Mesendoderm (in vitro differentiated cells): Measurements from ENCODE around the gene ELF4. TPM values are rescaled to one million over a fixed set of nuclear protein-coding genes. Genes with fewer than 3 reads are reported as not detected.

ENCODE experiments used
- DNase-seq: peaks from one replicate; pipeline ENCODE4 v3.0.0; 2013
- H2AK5ac ChIP-seq: 2 replicates; pipeline ENCODE4 v1.6.1; 2013; ENCODE audit warnings: low read length, inconsistent platforms
- H2BK120ac ChIP-seq: 2 replicates; pipeline ENCODE4 v1.6.1; 2013; ENCODE audit warnings: low read depth, mild to moderate bottlenecking, low read length, moderate library complexity, mixed read lengths
- H2BK15ac ChIP-seq: replicated peaks from 2 replicates; pipeline ENCODE4 v1.6.1; 2013; ENCODE audit warnings: low read depth, mild to moderate bottlenecking, moderate library complexity
- H2BK5ac ChIP-seq: 2 replicates; pipeline ENCODE4 v1.6.1; 2013; ENCODE audit warnings: low read length, inconsistent platforms
- H3K18ac ChIP-seq: 2 replicates; pipeline ENCODE4 v1.6.1; 2013; ENCODE audit warnings: mild to moderate bottlenecking, low read length, mixed read lengths
- H3K23ac ChIP-seq: one replicate; pipeline ENCODE4 v1.6.1; 2013; ENCODE audit warnings: low read length
- H3K27ac ChIP-seq: 2 replicates; pipeline ENCODE4 v1.5.1; 2013; ENCODE audit warnings: low read depth, mild to moderate bottlenecking, inconsistent platforms, low read length, moderate library complexity
- H3K27me3 ChIP-seq: 2 replicates; pipeline ENCODE4 v1.6.1; 2013; ENCODE audit warnings: low read length, control low read depth, mild to moderate bottlenecking, inconsistent platforms; ENCODE audit not compliant: insufficient read depth, poor library complexity
- H3K36me3 ChIP-seq: 2 replicates; pipeline ENCODE4 v1.6.1; 2013; ENCODE audit warnings: low read length, inconsistent platforms; ENCODE audit not compliant: control insufficient read depth, insufficient read depth
- H3K4ac ChIP-seq: one replicate; pipeline ENCODE4 v1.6.1; 2013; ENCODE audit warnings: low read depth, mild to moderate bottlenecking, low read length, moderate library complexity
- H3K4me1 ChIP-seq: 2 replicates; pipeline ENCODE4 v1.6.1; 2013; ENCODE audit warnings: low read depth, low read length, inconsistent platforms; ENCODE audit not compliant: control insufficient read depth
- H3K4me2 ChIP-seq: 2 replicates; pipeline ENCODE4 v1.6.1; 2013; ENCODE audit warnings: low read length
- H3K4me3 ChIP-seq: 2 replicates; pipeline ENCODE4 v1.5.1; 2013; ENCODE audit warnings: mild to moderate bottlenecking, low read length
- H3K56ac ChIP-seq: one replicate; pipeline ENCODE4 v1.6.1; 2013; ENCODE audit warnings: low read length
- H3K79me1 ChIP-seq: 2 replicates; pipeline ENCODE4 v1.6.1; 2013; ENCODE audit warnings: low read length, inconsistent platforms
- H3K79me2 ChIP-seq: 2 replicates; pipeline ENCODE4 v1.6.1; 2013; ENCODE audit warnings: mild to moderate bottlenecking, low read length; ENCODE audit not compliant: control insufficient read depth, insufficient read depth
- H3K9ac ChIP-seq: 2 replicates; pipeline ENCODE4 v1.6.1; 2013; ENCODE audit warnings: low read length, inconsistent platforms
- H4K5ac ChIP-seq: one replicate; pipeline ENCODE4 v1.6.1; 2013; ENCODE audit warnings: low read length
- H4K8ac ChIP-seq: one replicate; pipeline ENCODE4 v1.6.1; 2013; ENCODE audit warnings: low read depth, mild to moderate bottlenecking, control low read depth, low read length, moderate library complexity
- WGBS: extraction: QIAGEN DNeasy Blood & Tissue Kit; methylation state at CpG from one replicate; pipeline ENCODE4 v1.1.7; 2013; ENCODE audit warnings: low lambda C conversion rate, missing lambda C conversion rate; ENCODE audit not compliant: insufficient coverage; ENCODE audit errors: extremely low coverage; 5-methylcytosine and 5-hydroxymethylcytosine counted together
- polyA plus RNA-seq, 2 experiments: library from polyadenylated mRNA; stranded (reverse); fragments of 200-250 nt; gene quantifications; one replicate each; pipeline ENCODE4 v1.2.3, GENCODE V29; 2013

Gene ELF4
- polyA plus RNA-seq (2013, experiment 1 of 2), result 1.9 TPM
- polyA plus RNA-seq (2013, experiment 2 of 2), result 1.8 TPM

DNA sequence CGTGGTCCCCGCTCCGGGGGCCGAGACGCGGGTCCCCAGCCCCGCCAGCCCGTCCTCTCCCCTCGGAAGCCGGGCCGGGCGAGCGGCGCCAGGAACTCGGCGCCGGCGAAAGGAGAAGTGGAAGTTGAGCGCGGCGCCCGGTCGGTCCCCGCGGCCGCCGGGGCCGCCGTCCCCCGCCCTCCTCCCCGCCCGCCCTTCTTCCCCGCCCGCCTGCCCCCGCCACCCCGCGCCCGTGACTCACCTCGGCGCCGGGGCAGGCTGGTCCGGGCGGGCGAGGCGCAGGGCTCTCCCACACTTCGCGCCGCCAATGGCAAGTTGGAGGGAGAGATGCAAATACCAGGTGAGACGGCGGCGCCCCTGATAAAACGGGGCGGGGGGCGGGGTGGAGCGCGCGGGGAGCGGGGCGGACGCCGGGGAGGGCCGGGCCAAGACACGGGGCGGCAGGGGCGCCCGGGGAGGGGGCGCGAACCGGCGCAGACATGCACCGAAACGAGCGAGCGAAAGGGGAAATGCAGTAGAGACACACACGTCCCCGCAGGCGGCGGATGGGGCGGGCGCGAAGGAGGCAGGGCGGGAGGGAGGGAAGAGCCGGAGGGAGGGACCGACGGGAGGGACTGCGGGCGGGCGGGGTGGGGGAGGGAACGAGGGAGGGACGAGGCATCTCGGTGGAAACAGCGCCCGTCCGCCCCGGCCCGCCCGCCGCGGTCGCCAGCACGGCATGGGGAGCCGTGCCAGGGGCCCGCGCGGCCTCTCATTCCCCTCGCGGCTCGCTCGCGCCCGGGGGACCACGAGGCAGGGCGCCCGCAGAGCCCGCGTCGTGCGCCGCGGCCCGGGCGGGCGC is at the start of gene ELF4:
Gene ELF4 (minus strand): TSS at position 119 of the 841 bp plus-strand sequence. CDS start 29,167 bp downstream, outside the sequence.
- Histone ChIP-seq H2BK120ac (no peak within 1 kb of the TSS), H3K79me1 (no peaks in the 10 kb centered on the region), H4K5ac (no peak within 1 kb of the TSS), H3K23ac (no peak within 1 kb of the TSS), H3K56ac (peak within 1 kb of the TSS; percentile 64), H3K27ac (no peak within 1 kb of the TSS), H3K4me1 (no peaks in the 10 kb centered on the region), H3K27me3 (no peaks in the 10 kb centered on the region), H2AK5ac (no peak within 1 kb of the TSS), H3K4me3 (no peak within 1 kb of the TSS), H3K9ac (peak within 1 kb of the TSS; percentile 42), H2BK5ac (no peak within 1 kb of the TSS), H3K18ac (peak within 1 kb of the TSS; percentile 86), H3K79me2 (no peaks in the 10 kb centered on the region), H2BK15ac (no peak within 1 kb of the TSS), H3K4ac (peak within 1 kb of the TSS; percentile 59), H3K36me3 (no peaks in the 10 kb centered on the region), H3K4me2 (peak within 1 kb of the TSS; percentile 7), H4K8ac (no peak within 1 kb of the TSS)
- DNase-seq, result peak; percentile 45
- no CpG with 5 or more reads among the region's 123 CpGs for WGBS

DNA sequence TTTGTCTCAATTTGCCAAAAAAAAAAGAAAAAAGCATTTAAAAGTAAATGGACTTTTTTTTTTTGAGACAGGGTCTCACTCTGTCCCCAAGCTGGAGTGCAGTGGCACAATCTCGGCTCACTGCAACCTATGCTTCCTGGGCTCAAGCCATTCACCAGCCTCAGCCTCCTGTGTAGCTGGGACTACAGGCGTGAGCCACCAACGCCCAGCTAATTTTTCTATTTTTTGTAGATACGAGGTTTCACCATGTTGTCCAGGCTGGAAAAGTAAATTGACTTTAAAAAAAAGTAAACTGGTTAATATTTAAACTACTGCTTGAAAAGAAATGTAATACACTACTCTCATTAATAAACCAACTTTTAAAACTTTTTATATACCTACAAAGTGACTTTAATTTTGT is 49.5 kb upstream of the ELF4 start:
- Histone ChIP-seq H3K4me3 (no peak overlapping the region), H3K4ac (no peak overlapping the region), H2BK5ac (no peak overlapping the region), H3K23ac (no peak overlapping the region), H2BK120ac (no peak overlapping the region), H3K27ac (no peak overlapping the region), H3K79me2 (no peaks in the 10 kb centered on the region), H3K27me3 (no peaks in the 10 kb centered on the region), H4K8ac (no peak overlapping the region), H3K4me2 (no peak overlapping the region), H3K18ac (no peak overlapping the region), H2BK15ac (no peak overlapping the region), H2AK5ac (no peak overlapping the region), H3K56ac (no peak overlapping the region), H3K9ac (no peak overlapping the region), H3K79me1 (no peaks in the 10 kb centered on the region), H3K4me1 (no peaks in the 10 kb centered on the region), H4K5ac (no peak overlapping the region), H3K36me3 (no peaks in the 10 kb centered on the region)
- no peak for DNase-seq
- WGBS, result no CpG with 5 or more reads among the region's 4 CpGs

DNA sequence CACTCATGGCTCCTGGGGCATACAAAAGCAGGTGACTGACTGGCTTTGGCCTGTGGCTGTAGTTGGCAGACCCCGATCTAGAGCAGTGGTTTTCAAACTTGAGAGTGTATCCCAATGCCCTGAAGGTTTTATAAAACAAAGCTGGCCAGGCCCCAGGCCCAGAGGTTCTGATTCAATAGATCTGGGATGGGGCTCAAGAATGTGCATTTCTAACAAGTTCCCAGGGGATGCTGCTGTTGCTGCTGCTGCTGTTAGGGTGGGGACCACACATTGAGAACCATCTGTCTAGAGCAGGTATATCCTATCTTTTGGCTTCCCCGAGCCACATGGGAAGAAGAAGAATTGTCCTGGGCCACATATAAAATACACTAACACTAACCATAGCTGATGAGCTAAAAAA is 48.0 kb upstream of the ELF4 start:
- Histone ChIP-seq H3K27ac (no peak overlapping the region), H3K4ac (no peak overlapping the region)
- WGBS, result no CpG with 5 or more reads among the region's 2 CpGs

DNA sequence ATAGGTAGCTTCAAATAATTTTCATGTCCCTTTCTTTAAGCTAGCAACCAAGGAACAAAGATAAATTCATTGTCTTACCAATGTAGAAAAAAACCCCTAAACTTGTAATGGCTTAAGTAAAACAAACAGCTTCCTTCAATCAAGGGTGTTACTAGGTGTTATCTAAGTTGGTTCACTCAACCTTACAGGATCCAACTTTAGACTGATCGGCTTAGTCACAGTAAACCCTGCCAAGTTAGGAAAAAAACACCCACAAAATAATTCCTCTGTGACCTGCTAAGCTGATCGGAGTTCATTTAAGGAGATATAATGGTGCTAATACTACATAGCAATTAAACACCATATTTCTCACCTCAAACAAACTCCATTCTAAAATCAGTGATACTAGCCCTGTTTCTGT is 45.3 kb upstream of the ELF4 start:
- no peaks in the 10 kb centered on the region for H3K4me1 ChIP-seq
- no peaks in the 10 kb centered on the region for H3K27me3 ChIP-seq
- no peak overlapping the region for H3K23ac ChIP-seq
- no peak overlapping the region for H3K18ac ChIP-seq
- no peak overlapping the region for H3K4ac ChIP-seq
- no peak overlapping the region for H2BK120ac ChIP-seq
- H3K4me3 ChIP-seq, result no peak overlapping the region
- no peak overlapping the region for H2AK5ac ChIP-seq
- no peaks in the 10 kb centered on the region for H3K79me2 ChIP-seq
- H3K9ac ChIP-seq, result no peak overlapping the region
- no peak overlapping the region for H3K4me2 ChIP-seq
- no peak for DNase-seq
- H3K56ac ChIP-seq, result no peak overlapping the region
- H4K5ac ChIP-seq, result no peak overlapping the region
- no peaks in the 10 kb centered on the region for H3K79me1 ChIP-seq
- no peak overlapping the region for H2BK5ac ChIP-seq
- no peak overlapping the region for H3K27ac ChIP-seq
- no peaks in the 10 kb centered on the region for H3K36me3 ChIP-seq
- no peak overlapping the region for H2BK15ac ChIP-seq
- WGBS, result no CpG with 5 or more reads among the region's 2 CpGs
- H4K8ac ChIP-seq, result no peak overlapping the region

More for the DNA sequence above, 48.0 kb upstream of the ELF4 start:
- Histone ChIP-seq H3K4me2 (no peak overlapping the region), H3K18ac (no peak overlapping the region), H3K4me3 (no peak overlapping the region), H2BK120ac (no peak overlapping the region), H3K23ac (no peak overlapping the region), H3K36me3 (no peaks in the 10 kb centered on the region), H3K56ac (no peak overlapping the region), H2AK5ac (no peak overlapping the region), H3K79me2 (no peaks in the 10 kb centered on the region), H3K9ac (no peak overlapping the region), H4K5ac (no peak overlapping the region), H4K8ac (no peak overlapping the region), H3K79me1 (no peaks in the 10 kb centered on the region), H2BK5ac (no peak overlapping the region), H3K27me3 (no peaks in the 10 kb centered on the region), H2BK15ac (no peak overlapping the region), H3K4me1 (no peaks in the 10 kb centered on the region)
- DNase-seq, result no peak

DNA sequence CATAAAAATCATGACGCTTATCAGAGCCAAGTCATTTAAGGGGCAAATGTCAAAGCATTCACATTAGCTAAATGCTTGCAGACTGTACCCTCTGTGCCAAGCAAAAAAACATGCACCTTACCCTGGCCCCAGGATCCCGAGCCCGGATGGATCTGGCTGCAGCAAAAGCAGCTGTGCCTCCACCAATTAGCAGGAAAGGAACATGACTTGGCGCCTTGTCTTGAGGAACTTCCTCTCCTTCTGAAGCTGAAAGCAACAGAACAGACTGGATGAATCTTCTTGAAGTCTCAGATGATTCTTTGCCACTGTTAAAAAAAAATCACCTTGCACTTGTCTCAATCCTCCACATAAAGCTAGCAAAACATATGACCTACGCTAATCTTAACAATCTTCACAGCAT is 37.3 kb upstream of the ELF4 start:
- no peaks in the 10 kb centered on the region for H3K79me1 ChIP-seq
- no peaks in the 10 kb centered on the region for H3K4me1 ChIP-seq
- no peak overlapping the region for H3K9ac ChIP-seq
- no peak overlapping the region for H2BK5ac ChIP-seq
- no CpG with 5 or more reads among the region's 5 CpGs for WGBS
- H3K36me3 ChIP-seq, result no peaks in the 10 kb centered on the region
- no peak overlapping the region for H2BK120ac ChIP-seq
- H4K8ac ChIP-seq, result no peak overlapping the region
- H2BK15ac ChIP-seq, result no peak overlapping the region
- no peak overlapping the region for H3K4me3 ChIP-seq
- H3K79me2 ChIP-seq, result no peaks in the 10 kb centered on the region
- H3K4ac ChIP-seq, result no peak overlapping the region
- no peaks in the 10 kb centered on the region for H3K27me3 ChIP-seq
- DNase-seq, result no peak
- no peak overlapping the region for H3K56ac ChIP-seq
- H2AK5ac ChIP-seq, result no peak overlapping the region
- H3K23ac ChIP-seq, result no peak overlapping the region
- no peak overlapping the region for H3K27ac ChIP-seq
- H3K18ac ChIP-seq, result no peak overlapping the region
- no peak overlapping the region for H4K5ac ChIP-seq
- H3K4me2 ChIP-seq, result no peak overlapping the region
